Frontal cortex (tissue), 4 donors: ENCODE measurements around the gene TNS1. TPM values are rescaled to one million over a fixed set of nuclear protein-coding genes. Genes with fewer than 3 reads are reported as not detected.
A peak's percentile ranks its signal among the peaks of the same experiment; 100 is the strongest.

Source experiments
- DNase-seq, 2 donors: peaks; one replicate each; pipeline ENCODE4 v3.0.0; 2012; ENCODE audit warnings: low spot score in 2 of 2
- FAIRE-seq: peaks from 2 replicates; lab custom pipeline; 2012; peaks lifted over from hg19 to GRCh38; lab: Jason Lieb, UNC
- total RNA-seq: library from RNA; depleted of rRNA; stranded (reverse); fragments of >200 nt; gene quantifications from one replicate; pipeline ENCODE4 v1.2.3, GENCODE V29; 2014
- donor health status: control.
- donor health status: control.
- donor health status: control.

TNS1 gene
- total RNA-seq, 1 donor from 2014 or later: 3.7 TPM

- DNase-seq (no peak), FAIRE-seq (no peak)
Observed at GRCh38 chr2:217829420-217829819, 173.4 kb downstream of the TNS1 start.

- FAIRE-seq: no peak
- no peak for DNase-seq
Observed at GRCh38 chr2:217828336-217828735, 174.5 kb downstream of the TNS1 start.

GRCh38 chr2:217827430-217828201 is 175.2 kb downstream of the TNS1 start:
- no peak for FAIRE-seq
- DNase-seq: no peak

GRCh38 chr2:217826991-217827390 is 175.8 kb downstream of the TNS1 start:
- no peak for FAIRE-seq

GRCh38 chr2:217826520-217826919 is 176.3 kb downstream of the TNS1 start:
- DNase-seq (no peak), FAIRE-seq (no peak)

More at GRCh38 chr2:217826991-217827390, 175.8 kb downstream of the TNS1 start:
- DNase-seq: no peak

GRCh38 chr2:217825469-217826235 is 177.1 kb downstream of the TNS1 start:
- no peak for DNase-seq
- FAIRE-seq: no peak

DNA sequence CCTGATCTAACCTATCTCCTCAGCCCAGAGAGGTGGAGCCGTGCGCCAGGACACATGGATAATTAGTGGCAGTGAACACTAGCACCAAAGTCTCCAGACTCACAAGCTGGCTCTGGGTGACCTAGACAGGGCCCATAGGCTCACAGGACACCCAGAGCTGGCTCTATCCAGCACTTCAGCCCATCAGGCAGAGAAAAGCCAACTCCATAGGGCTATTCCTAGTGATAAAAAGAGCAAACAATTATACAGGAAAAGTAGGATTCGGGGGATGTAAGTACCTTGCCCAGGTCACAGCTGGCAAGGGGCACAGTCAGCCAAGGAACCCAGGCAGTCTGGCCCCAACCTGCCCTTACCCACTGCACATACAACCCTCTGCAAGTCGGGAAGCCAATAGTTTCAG is 178.6 kb downstream of the TNS1 start:
- DNase-seq (no peak), FAIRE-seq (no peak)

- FAIRE-seq: no peak
Observed at GRCh38 chr2:217823626-217824025, 179.2 kb downstream of the TNS1 start.

DNA sequence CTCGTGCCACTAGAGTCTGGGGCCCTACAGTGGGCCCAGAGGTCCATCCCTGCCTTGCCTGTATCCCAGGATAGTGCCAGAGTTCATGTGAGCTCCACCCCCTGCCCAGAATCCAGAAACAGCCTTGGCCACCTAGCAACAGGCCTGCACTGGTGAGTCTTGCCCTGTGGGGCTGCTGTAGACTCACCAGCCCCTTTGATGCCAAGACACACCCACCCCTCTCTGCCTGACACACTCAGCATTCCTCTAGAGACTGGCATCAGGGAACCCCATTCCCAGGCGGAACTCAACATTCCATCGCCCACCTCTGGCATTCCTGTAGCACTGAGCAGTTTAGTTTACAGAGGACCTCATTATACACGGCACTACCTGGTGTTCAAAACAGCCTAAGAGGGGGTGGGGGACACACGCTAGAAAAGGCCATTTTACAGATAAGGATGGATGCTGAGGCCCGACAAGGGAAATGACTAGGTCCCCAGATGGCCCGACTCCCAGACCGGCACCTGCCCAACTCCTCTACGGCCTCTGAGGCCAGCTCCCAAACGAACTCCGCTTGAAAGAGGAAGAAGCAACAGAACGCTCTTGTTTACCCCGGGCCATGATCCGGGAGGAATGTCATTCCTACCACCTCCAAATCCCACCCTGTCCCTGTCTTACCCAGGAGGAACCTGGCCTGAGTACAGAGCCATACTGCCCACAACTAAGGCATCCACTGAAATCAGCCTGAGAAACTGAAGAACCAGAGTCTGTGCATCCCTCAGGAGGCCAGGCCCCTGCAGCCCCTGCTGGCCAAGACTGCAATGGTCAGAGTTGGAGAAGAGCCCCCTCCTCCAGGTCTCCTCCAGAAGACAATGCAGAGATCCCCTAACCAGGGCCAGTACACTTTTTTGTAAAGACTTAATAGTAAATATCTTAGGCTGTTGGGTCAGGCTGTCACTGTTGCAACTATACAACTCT is 180.2 kb downstream of the TNS1 start:
- DNase-seq (no peak), FAIRE-seq (no peak)

More at GRCh38 chr2:217823626-217824025, 179.2 kb downstream of the TNS1 start:
- DNase-seq: no peak

GRCh38 chr2:217821536-217822147 is 181.2 kb downstream of the TNS1 start:
- no peak for FAIRE-seq
- DNase-seq: no peak

GRCh38 chr2:217820904-217821303 is 181.9 kb downstream of the TNS1 start:
- FAIRE-seq (no peak), DNase-seq (no peak)

DNA sequence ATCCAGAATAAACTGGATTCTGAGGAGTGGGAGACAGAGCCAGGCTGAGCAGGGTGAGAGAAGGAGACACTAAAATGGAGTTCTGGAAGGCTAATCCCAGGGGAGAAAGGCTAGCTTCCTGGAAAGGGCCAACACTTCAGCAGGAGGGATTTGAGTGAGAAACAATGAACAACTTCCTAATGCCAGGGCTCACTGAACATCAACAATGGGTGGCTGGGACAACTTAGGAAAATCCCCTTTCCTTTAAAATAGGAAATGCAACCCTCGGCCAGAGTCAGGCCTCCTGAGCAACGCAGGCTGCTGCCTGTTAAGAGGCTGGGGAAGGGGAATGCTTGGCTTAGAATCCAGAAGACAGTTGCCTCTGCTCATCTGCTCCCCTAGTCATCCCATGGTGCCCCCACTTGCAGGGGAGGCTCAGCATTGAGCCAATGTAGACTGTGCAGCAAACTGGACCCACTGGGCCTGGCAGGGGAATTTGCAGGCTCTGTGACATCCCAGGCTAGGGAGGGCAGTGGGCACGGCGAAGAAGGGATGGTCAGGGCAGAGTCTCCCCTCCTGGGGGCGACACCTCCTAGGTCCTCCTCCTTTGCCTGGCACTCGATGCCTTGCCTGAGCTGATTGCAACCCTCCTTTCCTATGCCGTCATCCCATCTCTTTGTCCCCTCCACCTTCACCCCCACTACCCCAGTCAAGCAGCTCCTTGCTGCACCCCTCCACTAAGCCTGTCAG is 182.5 kb downstream of the TNS1 start:
- no peak for FAIRE-seq

DNA sequence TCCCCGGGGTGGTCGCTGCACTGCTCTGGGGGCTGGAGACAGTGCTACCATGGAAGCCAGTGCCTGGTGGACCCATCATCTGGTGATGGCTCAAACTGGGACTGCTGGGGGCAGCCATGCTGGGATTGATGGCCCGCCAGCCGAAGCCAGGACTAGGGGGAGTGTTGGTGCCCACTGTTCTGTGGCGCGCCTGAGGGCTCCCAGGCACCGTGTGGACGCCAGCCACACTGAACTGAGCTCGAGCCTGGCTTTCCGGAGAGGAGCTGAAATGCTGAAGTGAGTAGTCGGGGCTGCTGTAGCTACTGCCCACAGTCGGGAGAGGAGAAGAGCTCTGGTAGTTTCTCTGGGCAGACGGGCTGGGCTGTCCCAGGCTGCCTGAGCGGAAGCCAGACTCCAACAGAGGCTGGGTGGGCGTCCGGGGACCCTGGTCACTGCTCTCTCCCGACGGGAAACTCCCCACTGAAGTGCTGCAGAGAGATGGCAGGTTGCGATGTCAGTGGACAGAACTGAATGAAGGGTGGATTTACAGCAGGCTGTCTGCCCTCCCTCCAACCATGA is 184.4 kb downstream of the TNS1 start:
- FAIRE-seq (no peak), DNase-seq (no peak)

More for the DNA sequence above, 182.5 kb downstream of the TNS1 start:
- no peak for DNase-seq

DNA sequence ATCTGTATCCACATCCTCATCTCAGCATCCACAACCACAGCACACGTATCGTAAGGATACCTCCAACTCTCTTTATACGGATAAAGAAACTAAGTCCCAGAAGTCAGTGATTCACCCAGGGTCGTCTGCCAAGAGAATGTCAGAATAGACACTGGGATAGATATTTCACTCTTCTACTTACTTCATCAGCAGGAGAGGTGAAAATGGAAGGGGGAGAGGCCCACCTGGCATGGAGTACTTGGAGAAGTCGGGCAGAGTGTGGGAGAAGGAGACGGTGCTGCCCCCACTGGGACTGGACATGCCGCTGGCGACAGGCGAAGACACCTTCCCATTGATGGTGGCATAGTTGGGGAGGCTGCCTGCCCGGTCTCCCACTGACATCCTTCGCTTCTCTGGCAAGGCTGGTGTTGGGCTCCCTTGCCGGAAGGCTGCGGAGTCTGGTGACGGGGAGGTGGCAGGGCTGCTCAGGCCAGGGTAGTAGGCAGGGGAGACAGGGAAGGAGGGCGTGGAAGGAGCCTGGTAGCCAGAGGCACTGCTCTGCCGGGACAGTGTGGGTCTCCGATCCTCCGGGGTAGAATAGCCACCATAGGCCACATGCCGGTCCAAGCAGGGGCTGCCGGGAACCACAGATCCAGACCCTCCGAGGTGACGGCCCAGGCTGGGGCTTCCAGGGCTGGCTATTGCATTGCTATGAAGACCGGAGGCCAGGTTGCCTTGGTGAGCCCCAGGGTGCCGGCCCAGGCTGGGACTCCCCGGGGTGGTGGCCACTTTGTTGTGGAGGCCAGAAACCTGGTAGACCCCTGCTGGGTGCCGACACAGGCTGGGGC is 185.1 kb downstream of the TNS1 start:
- no peak for DNase-seq
- FAIRE-seq: no peak

GRCh38 chr2:217816396-217816869 is 186.4 kb downstream of the TNS1 start:
- DNase-seq (peak in 1 of 2 donors; percentile 53), FAIRE-seq (no peak)

GRCh38 chr2:217813828-217814227 is 189.0 kb downstream of the TNS1 start:
- FAIRE-seq: no peak
- DNase-seq: no peak

- no peak for FAIRE-seq
Observed at GRCh38 chr2:217812170-217812569, 190.6 kb downstream of the TNS1 start.

DNA sequence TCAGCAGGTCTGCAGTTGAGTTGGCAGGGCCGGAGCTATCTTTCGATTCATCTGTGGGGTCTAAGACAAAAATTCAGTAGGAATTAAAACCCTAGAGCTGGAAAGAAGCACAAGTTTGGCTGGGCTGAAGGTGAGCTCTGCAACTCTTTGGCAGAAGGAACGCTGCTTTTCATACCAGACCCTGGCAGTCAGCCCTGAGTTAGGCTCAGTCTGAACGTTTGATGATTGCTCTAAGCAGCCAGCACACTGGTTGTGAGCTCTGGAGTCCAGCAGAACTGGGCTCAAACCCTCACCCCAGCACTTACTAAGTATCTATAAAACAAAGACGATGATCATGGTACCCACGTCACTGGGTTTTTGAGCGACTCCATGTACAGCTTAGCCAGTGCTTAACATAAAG is 192.5 kb downstream of the TNS1 start:
- DNase-seq (no peak), FAIRE-seq (no peak)

More at GRCh38 chr2:217812170-217812569, 190.6 kb downstream of the TNS1 start:
- no peak for DNase-seq
